ENCODE results near the gene DUS4L.

The DUS4L gene

GRCh38 chr7:107610323-107610722, 46.6 kb downstream of the DUS4L start:
- no peaks in the 10 kb centered on the region for H3K4me1 ChIP-seq (ENCODE audit: insufficient read depth, low read length, severe bottlenecking)
- H3K27ac ChIP-seq (ENCODE audit: low read depth, low read length, poor library complexity, severe bottlenecking): no peak overlapping the region
- no peak overlapping the region for H3K9ac ChIP-seq (ENCODE audit: low read length)
- H3K79me2 ChIP-seq (ENCODE audit: insufficient read depth, low read length): no peaks in the 10 kb centered on the region
- no peak for TF ChIP-seq CTCF (IDR thresholded peaks at IDR 0.05; ENCODE audit: low read length)
- H3K9me3 ChIP-seq (ENCODE audit: low read length): no peaks in the 10 kb centered on the region
- no peaks in the 10 kb centered on the region for H3K9me2 ChIP-seq (ENCODE audit: low read depth, low read length)
- H4K20me1 ChIP-seq (ENCODE audit: insufficient read depth, low read length): no peaks in the 10 kb centered on the region
- H3K27me3 ChIP-seq (ENCODE audit: insufficient read depth, low read length): no peaks in the 10 kb centered on the region
- H3K4me3 ChIP-seq (ENCODE audit: low read depth, low read length, poor library complexity, severe bottlenecking): no peak overlapping the region
- no peak overlapping the region for H3K4me2 ChIP-seq (ENCODE audit: low read length)
- no peak overlapping the region for H2AFZ ChIP-seq (ENCODE audit: low read length)
- H3K36me3 ChIP-seq (ENCODE audit: insufficient read depth, low read length): peaks cover 31% of the 10 kb centered on the region
- no peaks in the 10 kb centered on the region for H3F3A ChIP-seq (ENCODE audit: insufficient read depth, low read length)

- no peaks in the 10 kb centered on the region for H3K9me3 ChIP-seq (ENCODE audit: low read length)
- no peak overlapping the region for H3K4me2 ChIP-seq (ENCODE audit: low read length)
- no peaks in the 10 kb centered on the region for H4K20me1 ChIP-seq (ENCODE audit: insufficient read depth, low read length)
- H2AFZ ChIP-seq (ENCODE audit: low read length): no peak overlapping the region
- H3K79me2 ChIP-seq (ENCODE audit: insufficient read depth, low read length): no peaks in the 10 kb centered on the region
- no peaks in the 10 kb centered on the region for H3K27me3 ChIP-seq (ENCODE audit: insufficient read depth, low read length)
- no peak overlapping the region for H3K4me3 ChIP-seq (ENCODE audit: low read depth, low read length, poor library complexity, severe bottlenecking)
- no peaks in the 10 kb centered on the region for H3F3A ChIP-seq (ENCODE audit: insufficient read depth, low read length)
- TF ChIP-seq EZH2 (IDR thresholded peaks at IDR 0.05; ENCODE audit: borderline replicate concordance, low read length): no peak
- no peaks in the 10 kb centered on the region for H3K9me2 ChIP-seq (ENCODE audit: low read depth, low read length)
- no peak overlapping the region for H3K27ac ChIP-seq (ENCODE audit: low read depth, low read length, poor library complexity, severe bottlenecking)
- H3K4me1 ChIP-seq (ENCODE audit: insufficient read depth, low read length, severe bottlenecking): no peaks in the 10 kb centered on the region
- peaks cover 47% of the 10 kb centered on the region for H3K36me3 ChIP-seq (ENCODE audit: insufficient read depth, low read length)
- no peak overlapping the region for H3K9ac ChIP-seq (ENCODE audit: low read length)
These were observed 49.7 kb downstream of the DUS4L start for GRCh38 chr7:107613439-107613838.

GRCh38 chr7:107613948-107614347, 50.2 kb downstream of the DUS4L start:
- no peak overlapping the region for H3K27ac ChIP-seq (ENCODE audit: low read depth, low read length, poor library complexity, severe bottlenecking)
- no peak overlapping the region for H2AFZ ChIP-seq (ENCODE audit: low read length)
- peaks cover 47% of the 10 kb centered on the region for H3K36me3 ChIP-seq (ENCODE audit: insufficient read depth, low read length)
- H4K20me1 ChIP-seq (ENCODE audit: insufficient read depth, low read length): no peaks in the 10 kb centered on the region
- no peaks in the 10 kb centered on the region for H3K9me2 ChIP-seq (ENCODE audit: low read depth, low read length)
- H3K4me1 ChIP-seq (ENCODE audit: insufficient read depth, low read length, severe bottlenecking): no peaks in the 10 kb centered on the region
- H3K79me2 ChIP-seq (ENCODE audit: insufficient read depth, low read length): no peaks in the 10 kb centered on the region
- TF ChIP-seq EZH2 (IDR thresholded peaks at IDR 0.05; ENCODE audit: borderline replicate concordance, low read length): no peak
- TF ChIP-seq CTCF (IDR thresholded peaks at IDR 0.05; ENCODE audit: low read length): no peak
- no peaks in the 10 kb centered on the region for H3K27me3 ChIP-seq (ENCODE audit: insufficient read depth, low read length)
- H3K4me3 ChIP-seq (ENCODE audit: low read depth, low read length, poor library complexity, severe bottlenecking): no peak overlapping the region
- H3K4me2 ChIP-seq (ENCODE audit: low read length): no peak overlapping the region
- no peaks in the 10 kb centered on the region for H3F3A ChIP-seq (ENCODE audit: insufficient read depth, low read length)
- no peaks in the 10 kb centered on the region for H3K9me3 ChIP-seq (ENCODE audit: low read length)
- no peak overlapping the region for H3K9ac ChIP-seq (ENCODE audit: low read length)

GRCh38 chr7:107614425-107614824, 50.7 kb downstream of the DUS4L start:
- no peak for TF ChIP-seq EZH2 (IDR thresholded peaks at IDR 0.05; ENCODE audit: borderline replicate concordance, low read length)
- Histone ChIP-seq H3K9me2 (ENCODE audit: low read depth, low read length) (no peaks in the 10 kb centered on the region), H3K4me2 (ENCODE audit: low read length) (no peak overlapping the region), H2AFZ (ENCODE audit: low read length) (no peak overlapping the region), H3K27ac (ENCODE audit: low read depth, low read length, poor library complexity, severe bottlenecking) (no peak overlapping the region), H3K79me2 (ENCODE audit: insufficient read depth, low read length) (no peaks in the 10 kb centered on the region), H3K4me1 (ENCODE audit: insufficient read depth, low read length, severe bottlenecking) (no peaks in the 10 kb centered on the region), H3K9me3 (ENCODE audit: low read length) (no peaks in the 10 kb centered on the region), H4K20me1 (ENCODE audit: insufficient read depth, low read length) (no peaks in the 10 kb centered on the region), H3K9ac (ENCODE audit: low read length) (no peak overlapping the region), H3K36me3 (ENCODE audit: insufficient read depth, low read length) (peaks cover 43% of the 10 kb centered on the region), H3K4me3 (ENCODE audit: low read depth, low read length, poor library complexity, severe bottlenecking) (no peak overlapping the region), H3K27me3 (ENCODE audit: insufficient read depth, low read length) (no peaks in the 10 kb centered on the region), H3F3A (ENCODE audit: insufficient read depth, low read length) (no peaks in the 10 kb centered on the region)

Data from OCI-LY1 (cell line).